ENCODE data around the gene PRKN.

DNA sequence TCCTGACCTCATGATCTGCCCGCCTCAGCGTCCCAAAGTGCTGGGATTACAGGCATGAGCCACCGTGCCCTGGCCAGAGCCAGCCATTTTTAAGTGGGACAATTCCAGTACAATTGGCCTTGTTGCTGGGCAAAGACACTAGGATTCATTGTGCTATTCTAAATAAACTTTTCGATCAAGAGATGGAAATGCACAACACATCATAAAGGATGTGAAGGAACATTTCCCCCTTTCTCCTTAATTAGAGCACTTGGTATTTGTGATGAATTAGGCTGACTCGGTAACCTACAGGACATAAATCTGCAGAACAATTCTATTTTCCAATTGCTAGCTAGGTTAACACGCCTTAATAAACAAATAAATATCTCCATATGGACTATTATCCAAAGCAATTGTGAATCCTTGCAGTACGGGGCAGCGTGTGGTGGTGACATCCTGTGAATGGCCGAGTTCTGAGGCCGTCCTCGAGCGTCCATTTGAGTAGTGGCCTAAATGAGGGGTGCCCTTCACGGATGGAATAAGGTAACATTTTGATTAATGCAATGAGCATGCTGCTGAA is 1047.5 kb downstream of the PRKN start:
- TF ChIP-seq, protein P1, sequence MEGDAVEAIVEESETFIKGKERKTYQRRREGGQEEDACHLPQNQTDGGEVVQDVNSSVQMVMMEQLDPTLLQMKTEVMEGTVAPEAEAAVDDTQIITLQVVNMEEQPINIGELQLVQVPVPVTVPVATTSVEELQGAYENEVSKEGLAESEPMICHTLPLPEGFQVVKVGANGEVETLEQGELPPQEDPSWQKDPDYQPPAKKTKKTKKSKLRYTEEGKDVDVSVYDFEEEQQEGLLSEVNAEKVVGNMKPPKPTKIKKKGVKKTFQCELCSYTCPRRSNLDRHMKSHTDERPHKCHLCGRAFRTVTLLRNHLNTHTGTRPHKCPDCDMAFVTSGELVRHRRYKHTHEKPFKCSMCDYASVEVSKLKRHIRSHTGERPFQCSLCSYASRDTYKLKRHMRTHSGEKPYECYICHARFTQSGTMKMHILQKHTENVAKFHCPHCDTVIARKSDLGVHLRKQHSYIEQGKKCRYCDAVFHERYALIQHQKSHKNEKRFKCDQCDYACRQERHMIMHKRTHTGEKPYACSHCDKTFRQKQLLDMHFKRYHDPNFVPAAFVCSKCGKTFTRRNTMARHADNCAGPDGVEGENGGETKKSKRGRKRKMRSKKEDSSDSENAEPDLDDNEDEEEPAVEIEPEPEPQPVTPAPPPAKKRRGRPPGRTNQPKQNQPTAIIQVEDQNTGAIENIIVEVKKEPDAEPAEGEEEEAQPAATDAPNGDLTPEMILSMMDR (IDR thresholded peaks at IDR 0.05; ENCODE audit: low read depth, low read length) = no peak
- no peak for TF ChIP-seq POLR2A (IDR thresholded peaks at IDR 0.05; ENCODE audit: extremely low read depth, insufficient read length)
- TF ChIP-seq, protein P2, sequence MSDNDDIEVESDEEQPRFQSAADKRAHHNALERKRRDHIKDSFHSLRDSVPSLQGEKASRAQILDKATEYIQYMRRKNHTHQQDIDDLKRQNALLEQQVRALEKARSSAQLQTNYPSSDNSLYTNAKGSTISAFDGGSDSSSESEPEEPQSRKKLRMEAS (IDR thresholded peaks at IDR 0.05; ENCODE audit: low read depth, low read length) = no peak
